GM18907 (cell line): ENCODE data around the gene CCM2.
"Not testable (repeated sequence)": the region's sequence is repeated elsewhere in the genome, so short reads cannot be mapped to it uniquely, and the experiment has no call there.

Experiments
- ATAC-seq: cut with Tn5 transposase; IDR thresholded peaks from one replicate; pipeline ENCODE4 v1.9.1; 2021; ENCODE audit warnings: mild to moderate bottlenecking, moderate library complexity; ENCODE audit not compliant: unreplicated experiment

CCM2 gene

DNA sequence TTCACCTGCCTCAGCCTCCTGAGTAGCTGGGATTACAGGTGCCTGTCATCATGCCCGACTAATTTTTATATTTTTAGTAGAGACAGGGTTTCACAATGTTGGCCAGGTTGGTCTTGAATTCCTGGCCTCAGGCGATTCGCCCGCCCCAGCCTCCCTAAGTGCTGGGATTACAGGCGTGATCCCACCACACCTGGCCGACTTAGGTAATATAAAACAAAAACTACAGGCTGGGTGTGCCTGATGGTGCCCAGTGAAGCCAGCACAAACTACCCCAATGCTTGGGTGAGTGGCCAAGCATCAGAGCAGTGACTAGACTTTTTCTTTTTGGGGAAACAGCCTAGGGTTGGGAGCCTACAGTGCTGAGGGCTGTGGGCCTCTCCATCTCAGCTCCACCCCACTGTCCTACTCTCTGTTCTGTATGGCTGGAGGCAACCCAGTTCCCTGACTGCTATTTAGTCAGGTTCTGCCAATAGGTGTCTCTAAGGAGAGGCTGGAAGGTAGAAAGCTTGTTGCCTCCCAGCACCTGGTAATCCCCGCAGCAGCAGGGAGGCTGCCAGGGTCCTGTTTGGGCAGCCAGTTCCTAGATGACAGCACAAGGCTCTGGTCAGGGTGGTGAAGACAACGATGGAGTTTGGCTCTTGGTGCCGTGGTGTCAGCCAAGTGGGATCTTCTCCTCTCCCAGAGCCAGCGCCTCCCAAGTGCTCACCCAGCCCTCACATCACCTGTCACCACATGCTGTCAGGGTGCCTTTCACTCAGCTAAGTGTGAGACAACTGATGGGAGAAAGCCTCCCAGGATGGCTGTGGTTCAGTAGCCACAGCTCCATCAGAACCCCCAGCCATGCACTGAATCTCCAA lies 99.2 kb downstream of the CCM2 start:
- ATAC-seq, result no peak

DNA sequence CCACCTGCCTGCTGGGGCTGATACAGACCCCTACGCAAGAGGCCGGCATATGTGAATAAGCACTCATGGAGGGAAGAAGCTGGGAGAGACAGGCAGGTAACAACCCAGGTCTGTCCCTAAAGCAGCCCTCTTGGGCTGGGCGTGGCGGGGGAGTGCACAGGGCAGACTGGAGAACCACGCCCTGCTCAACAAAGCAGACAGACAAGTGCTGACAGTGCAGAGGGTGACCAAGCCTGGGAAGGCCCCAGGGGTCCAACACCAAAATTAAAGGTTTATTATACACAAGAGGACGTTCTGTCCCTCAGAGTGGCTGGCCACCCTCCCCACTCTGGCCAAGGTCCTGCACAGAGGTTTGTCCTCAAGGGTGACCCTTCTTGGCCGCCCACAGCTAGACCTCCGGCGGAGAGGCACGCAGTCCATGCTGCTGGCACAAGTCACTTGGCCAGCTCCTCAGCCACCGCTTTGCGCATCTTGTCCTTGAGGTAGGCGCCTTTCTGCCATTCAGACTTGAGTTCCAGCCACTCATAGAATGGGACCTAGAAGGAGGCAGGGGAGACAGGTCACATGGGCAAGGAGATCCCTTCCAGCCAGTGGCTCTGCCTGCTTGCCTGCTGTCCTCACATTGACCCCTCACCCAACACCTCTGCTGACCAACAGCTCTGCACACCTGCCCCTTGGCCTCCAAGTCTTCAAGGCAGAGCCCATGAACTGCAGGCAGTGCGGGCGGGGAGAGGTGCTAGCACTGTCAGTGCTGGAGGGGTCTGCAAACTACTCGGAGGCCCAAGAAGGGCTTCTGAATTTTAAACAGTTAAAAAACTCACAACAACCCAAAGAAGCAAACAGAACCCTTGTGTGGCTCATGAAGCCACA lies 100.1 kb downstream of the CCM2 start:
- ATAC-seq, result no peak

DNA sequence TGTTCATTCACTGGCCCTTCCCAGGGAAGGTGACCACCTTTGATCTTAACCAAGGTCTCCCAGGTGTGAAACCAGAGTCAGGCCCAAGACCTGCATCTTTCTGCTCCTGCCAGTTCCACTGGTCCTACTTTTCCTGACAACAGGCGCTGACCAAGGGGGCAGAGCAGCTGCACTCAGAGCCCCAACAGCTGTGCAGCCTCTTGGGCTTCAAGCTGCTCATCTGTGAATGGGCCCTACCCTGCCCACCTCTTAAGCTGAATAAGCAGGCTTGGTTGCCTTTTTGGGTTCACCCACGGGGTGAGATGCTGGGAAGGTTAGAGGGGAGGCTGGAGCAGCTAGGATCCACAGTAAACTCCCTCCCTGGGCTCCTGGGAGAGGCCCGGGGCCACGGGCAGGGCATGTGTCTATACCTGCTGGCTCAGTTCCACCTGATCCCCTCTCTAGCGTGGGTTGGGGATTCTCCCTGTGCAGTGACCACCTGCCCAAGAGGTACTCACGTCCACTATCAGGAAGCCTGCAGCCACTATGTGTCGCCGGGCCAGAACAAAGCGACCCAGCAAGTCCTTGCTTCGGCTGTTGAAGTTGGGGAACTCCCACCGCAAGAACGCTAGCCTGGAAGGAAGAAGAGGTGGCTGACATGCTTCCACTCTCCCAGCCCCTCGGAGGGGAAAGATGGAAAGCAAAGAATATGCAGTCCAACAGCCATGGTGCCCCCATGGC lies 100.9 kb downstream of the CCM2 start:
- no peak for ATAC-seq

DNA sequence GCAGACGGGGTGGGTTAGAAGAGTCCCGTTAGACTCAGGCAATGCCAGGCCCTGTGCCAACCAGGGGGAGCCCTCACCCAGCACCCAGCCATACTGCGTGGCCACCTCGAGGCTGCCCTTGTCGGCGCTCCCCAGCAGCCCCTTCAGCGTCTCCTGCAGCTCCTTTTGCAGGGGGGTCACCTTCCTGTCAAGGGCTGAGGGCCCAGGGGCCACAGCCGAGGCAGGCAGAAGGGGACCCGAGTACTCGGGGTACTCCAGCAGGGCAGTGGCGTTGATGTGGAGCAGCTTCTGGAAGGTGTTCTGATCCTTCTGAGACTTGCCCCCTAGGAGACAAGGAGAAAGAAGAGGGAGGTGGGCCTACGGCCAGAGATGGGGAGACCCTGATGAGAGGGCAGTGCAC lies 101.7 kb downstream of the CCM2 start:
- no peak for ATAC-seq

DNA sequence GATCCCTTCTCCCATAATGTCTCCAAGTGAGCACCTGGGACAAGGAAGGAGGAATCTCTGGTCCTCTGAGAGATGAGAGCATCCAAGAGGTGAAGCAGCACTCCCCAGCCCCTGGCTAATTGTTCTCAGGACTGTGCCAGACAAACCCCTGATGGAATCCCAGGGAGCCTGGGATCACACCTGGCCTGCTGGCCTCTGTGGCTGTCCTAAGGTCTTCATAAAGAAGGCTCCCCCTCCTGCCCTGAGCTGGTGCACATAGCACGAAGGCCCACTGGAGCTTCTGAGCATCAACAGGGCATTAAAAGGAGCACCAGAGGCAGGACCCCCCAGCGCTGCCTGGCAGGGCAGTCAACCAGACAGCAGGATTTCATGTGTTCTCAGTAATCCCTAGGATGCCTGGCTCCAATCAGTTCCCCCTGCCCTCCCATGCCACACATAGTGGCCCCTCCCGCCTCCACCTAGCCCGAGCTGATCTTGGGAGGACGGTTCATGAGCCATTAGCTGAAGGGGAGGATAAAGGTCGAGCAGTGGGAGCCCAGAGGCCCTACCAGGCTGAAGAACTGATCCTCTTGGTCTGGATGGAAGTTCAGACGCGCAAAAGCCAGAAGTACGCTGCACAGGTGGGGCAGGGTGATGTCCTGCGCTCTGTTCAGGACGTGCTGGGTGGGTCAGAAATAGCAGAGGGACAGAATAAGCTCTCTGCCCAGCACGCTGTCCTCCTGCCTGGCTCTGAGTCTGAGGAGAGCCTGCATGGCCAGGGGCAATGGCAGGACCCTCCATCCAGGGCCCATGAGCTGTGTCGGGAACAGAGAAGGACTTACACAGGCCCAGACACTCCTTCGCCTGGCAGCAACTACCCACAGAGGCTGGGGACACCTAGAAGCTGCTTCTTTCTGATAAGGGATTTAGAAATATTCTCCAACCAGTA lies 103.0 kb downstream of the CCM2 start:
- ATAC-seq, result no peak

DNA sequence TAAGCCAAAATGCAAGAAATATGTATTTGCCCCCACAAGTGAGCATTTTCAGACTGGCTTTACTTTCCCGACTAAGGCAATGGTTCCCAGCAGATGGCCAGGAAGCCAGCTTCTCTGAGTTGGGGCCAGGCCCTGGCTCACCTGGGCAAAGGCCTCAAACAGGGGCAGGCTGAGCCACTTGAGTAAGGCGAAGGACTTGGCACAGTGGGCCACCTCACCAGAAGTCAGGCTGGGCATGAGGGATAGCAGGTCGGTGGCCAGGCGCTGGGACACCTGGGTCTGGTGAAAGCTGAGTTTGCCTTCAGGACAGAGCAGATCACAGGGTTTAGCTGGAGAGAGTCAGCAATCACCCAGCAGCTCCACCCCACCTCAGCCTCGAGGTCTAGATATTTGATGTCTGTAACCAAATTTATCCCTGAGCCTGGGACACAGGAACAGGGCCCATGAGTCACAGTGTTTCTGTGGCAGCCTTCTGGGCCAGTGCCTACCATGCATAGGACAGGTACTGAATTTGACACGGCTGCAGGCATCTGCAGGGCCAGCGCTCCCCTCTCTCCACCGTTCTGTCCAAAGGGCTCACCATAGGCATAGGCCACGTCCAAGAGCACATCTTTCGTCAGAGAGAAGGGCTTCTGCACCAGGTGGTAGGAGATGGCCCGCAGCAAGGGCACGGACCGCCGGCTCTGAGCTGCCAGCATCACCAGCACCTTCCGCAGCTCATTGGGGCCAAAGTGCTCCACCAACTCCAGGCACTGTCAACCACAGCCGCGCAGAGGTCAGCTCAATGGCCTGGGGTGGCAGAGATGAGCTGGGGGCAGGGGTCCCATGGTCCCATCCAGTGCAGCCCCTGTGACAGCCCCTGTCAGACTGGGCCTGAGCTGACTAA lies 104.2 kb downstream of the CCM2 start:
- ATAC-seq, result no peak

DNA sequence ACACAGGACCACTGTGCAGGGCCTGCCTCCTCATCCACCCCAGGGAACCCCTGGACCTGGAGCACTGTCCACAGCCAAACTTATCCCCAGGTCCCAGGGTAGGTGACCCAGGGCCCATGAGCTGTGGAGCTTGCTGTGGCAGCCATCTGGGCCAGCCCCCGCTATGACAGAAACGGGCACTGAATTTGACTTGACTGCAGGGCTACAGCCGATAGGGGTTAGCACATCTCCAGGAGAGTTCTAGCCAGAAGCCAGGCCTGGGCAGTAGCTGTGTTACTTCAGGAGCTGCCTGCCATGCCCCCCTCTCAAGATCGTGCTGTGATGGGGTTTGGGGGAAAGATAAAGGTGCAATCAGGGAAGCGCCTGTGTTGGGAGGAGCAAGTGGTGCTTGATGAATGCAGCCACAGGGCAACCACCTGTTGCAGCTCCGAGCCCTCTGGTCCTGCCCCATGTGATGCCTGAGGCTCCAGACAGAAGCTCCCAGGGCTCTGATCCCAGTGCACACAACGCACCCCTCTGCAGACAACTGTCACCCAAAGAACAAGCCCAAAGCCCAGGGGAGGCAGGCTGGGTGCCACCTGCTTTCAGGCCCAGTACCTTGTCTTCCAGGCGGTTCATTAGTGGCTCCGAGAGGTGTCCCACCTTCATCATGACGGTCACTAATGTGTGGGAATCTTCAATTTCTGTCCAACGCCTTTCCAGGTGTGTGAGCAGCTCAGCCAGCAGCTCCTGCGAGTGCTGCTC lies 105.0 kb downstream of the CCM2 start:
- ATAC-seq, result no peak

DNA sequence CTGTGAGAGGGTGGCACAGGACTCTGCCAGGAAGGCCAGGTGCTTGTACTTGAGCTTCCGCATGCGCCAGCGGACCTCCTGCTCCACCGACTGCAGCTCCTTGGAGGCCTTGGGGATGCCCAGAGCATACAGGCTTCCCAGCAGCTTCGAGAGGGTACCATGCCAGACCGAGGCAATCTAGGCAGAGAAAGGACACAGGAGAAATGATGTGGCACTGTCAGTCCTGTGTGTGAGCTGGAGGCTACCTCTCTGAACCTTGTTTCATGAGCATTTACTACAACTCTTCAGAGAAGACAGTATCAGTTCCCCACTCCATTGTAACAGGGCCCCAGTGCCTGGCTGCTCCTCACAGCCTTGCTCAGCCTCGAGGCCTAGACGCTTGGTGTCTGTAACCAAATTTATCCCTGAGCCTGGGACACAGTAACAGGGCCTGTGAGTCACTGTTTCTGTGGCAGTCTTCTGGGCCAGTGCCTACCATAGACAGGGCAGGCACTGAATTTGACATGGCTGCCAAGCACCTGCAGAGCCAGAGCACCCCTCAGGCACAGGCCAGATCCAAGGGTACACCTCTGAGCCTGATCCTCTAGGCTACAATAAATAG lies 105.7 kb downstream of the CCM2 start:
- ATAC-seq, result no peak

DNA sequence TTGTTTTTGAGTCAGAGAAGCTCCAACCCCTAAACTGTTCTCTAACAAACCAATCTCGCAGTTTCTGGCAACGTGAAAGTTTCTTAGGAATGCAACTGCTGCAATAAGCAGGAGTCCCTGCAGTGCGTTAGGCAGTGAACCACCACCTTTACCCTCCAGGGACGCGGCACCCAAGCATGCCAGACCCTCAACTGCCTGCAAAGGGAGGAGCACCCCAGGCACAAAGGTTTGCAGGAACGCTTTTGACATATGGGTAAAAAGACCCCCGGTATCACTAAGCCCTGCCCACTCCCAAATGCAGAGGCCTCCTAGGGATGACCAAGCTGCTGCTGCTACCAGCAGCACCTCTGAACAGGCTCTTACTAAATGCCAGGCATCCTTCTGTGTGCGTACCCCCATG lies 106.8 kb downstream of the CCM2 start:
- no peak for ATAC-seq

DNA sequence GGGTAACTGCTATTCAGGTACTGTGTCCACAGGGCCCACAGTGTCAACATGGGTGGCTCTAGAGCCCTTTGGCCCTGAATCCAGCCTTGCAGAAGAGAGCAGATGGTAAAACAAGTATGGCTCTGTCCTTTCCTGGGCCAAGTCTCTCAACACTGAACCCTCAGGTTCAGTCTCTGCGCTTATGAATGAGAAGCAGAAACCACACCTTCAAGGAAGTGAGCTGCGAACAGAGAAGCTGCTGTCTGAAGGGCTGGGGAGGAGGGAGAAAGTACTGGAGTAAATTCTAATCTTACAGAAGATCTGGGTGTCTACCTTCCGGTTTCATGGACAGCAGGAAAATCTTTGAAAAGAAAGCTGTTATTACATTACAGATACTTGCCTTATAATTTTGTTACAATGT lies 107.4 kb downstream of the CCM2 start:
- no peak for ATAC-seq

DNA sequence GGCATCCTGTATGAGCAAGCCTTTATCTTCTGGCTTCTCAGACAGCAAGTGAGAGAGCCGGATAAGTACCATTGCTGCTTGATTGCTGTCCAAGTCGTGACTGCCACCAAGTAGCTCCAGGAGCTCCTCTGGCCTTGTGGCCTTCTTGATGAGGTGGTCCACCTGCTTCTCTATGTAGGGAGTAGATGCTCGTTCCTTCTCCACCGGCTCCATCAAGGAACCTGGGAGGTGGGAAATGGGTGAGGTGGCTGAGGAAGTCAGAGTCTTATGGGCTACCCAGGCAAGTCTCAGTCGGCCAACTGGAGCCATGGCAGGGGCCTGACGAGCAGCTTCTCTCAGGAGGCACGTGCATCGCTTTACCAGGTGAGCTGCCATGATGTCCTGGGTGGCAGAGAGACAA lies 108.9 kb downstream of the CCM2 start:
- ATAC-seq, result no peak

DNA sequence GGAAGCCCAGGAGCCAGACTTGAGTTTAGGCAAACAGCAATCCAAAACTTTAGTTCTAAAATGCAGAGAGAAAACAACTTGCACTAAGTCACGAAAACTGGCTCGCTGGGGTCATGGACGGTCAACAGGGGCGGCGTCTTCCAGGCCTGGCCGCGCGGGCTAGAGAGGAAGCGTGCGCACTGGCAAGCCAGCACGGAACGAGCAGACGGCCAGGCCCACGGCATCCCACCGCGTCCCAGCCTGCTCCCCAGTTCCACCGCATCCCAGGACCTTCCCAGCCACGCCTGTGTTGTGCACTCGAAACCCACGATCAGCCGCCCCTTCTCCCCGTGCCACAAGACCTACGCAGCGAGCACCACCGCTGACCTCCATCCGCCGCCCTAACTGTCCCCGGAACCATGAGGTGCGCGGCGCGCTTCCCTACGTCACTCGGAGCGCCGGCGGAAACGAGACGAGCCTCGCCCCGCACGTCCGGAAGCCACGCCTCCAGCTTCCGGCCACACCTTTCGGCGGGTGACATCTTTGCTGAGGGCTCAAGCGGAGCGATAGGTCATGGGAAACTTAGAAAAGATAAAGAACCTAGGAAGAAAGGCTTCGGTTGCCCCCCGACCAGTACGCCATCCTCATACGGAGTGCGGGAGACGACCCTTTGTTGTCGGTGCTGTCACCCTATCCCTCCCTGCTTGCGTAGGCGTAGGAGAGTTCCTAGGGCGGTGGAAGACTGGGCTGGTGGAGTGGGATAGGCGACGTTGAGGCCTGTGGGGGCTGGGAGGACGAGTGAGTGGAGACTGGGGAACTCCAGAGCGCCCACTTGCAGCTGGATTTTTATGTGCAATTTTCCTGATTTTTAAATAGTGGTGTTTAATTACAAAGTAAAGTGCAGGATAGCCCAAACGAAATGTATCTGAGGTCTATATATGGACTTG lies 111.6 kb downstream of the CCM2 start, which contains the start of gene TBRG4:
TSS of gene TBRG4 (minus strand) at position 400 of the 926 bp plus-strand sequence. CDS start 2,460 bp downstream, outside the sequence.
- peak; percentile 92 for ATAC-seq

DNA sequence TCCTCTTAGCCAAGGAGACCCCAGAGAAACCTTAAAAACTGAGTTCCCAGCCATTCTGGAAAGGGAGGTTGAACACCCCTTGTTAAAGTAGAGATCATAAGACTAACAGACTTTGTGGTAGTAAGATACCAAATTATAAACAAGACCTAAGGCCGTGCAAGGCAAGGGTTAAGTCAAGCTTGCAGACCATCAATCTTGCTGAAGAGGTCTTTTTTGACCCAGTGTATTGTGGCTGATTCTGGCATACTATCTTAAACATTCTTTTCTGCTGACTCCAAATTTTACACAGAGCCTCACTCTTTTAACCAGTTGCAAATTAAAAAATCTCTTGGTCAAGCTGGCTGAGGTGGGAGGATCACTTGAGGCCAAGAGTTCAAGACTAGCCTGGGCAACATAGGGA lies 112.6 kb downstream of the CCM2 start:
- no peak for ATAC-seq

DNA sequence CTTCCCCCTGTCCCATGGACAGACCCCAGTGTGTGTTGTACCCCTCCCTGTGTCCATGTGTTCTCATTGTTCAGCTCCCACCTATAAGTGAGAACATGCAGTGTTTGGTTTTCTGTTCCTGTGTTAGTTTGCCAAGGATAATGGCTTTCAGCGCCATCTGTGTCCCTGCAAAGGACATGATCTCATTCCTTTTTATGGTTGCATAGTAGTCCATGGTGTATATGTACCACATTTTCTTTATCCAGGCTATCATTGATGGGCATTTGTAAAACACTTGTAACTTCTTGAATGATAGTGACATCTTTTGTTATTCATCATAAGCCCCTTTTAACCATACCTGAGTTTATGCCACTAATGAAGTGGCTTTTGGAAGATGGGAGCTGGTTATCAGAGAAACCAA lies 114.3 kb downstream of the CCM2 start:
- not testable (repeated sequence) for ATAC-seq

DNA sequence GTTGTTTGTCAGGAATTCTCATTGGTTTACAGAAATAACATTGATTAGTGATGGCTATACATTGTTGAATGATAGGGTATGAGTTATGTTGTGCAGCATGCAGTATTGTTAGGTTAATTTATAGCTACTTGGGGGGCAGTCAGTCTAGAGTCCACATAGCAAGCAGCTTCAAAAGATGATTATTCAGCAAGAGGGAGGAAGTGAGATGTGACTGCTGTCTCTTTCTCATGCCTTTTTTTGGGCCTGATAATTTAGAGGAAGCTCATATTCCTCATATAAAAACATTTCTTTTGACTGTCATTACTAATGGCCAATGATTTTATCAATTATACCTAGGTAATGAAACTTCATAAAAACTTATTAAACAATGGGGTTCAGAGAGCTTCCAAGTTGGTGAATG lies 114.9 kb downstream of the CCM2 start:
- ATAC-seq, result no peak

DNA sequence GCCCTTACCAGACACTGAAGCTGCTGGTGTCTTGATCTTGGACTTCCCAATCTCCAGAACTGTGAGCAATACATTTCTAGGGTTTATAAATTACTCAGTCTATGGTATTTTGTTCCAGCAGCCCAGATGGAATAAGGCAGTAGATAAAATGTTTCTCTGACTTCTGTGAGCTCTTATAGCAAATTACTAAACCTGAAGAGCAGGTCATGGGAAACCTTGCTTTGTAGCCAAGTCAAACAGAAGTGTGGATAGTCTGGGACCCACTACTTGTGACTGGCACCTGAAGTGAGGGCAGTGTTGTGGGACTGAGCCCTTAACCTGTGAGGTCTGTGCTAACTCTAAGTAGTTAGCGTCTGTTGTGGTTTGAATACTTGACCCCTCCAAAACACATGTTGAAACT lies 116.0 kb downstream of the CCM2 start:
- no peak for ATAC-seq

DNA sequence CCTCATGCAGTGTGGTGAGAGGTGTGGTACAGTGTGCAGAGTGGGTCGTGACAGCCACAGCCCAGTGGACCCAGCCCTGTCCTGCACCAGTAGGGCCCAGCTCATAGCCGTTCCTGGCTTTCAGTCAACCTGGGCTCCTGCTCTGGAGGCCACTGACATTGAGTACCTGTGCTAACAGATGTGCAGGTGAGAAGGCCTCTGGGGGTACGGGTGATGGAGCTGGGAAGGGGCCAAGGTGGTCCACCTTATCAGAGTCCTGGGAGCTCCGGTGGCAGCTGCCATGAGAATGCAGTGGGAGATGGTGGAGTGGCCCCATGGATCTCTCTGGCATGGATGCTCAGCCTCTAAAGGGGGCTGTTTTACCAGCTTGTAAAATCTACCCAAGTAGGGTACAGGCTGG lies 117.6 kb downstream of the CCM2 start:
- ATAC-seq, result no peak
